Astrocyte of the spinal cord (primary cell): ENCODE results near the gene TDG.
"Not testable (repeated sequence)": the region's sequence is repeated elsewhere in the genome, so short reads cannot be mapped to it uniquely, and the experiment has no call there.

Source experiments
- DNase-seq: peaks from one replicate; pipeline ENCODE4 v3.0.0; 2011; ENCODE audit warnings: low read depth, low spot score
- H3K4me3 ChIP-seq: 2 replicates; pipeline ENCODE4 v1.5.1; 2011; ENCODE audit warnings: low read depth, mild to moderate bottlenecking, low read length, moderate library complexity
- in situ Hi-C: cut with HindIII; loops from 2 replicates; pipeline ENCODE4 v1.10.0; 2017; ENCODE audit warnings: low sequenced_read_pairs
- TF ChIP-seq, protein P1 (sequence below): IDR thresholded peaks from 2 replicates; pipeline ENCODE4 v1.5.1; 2012; ENCODE audit warnings: low read depth, mild to moderate bottlenecking, low read length, inconsistent platforms

TDG gene

DNA sequence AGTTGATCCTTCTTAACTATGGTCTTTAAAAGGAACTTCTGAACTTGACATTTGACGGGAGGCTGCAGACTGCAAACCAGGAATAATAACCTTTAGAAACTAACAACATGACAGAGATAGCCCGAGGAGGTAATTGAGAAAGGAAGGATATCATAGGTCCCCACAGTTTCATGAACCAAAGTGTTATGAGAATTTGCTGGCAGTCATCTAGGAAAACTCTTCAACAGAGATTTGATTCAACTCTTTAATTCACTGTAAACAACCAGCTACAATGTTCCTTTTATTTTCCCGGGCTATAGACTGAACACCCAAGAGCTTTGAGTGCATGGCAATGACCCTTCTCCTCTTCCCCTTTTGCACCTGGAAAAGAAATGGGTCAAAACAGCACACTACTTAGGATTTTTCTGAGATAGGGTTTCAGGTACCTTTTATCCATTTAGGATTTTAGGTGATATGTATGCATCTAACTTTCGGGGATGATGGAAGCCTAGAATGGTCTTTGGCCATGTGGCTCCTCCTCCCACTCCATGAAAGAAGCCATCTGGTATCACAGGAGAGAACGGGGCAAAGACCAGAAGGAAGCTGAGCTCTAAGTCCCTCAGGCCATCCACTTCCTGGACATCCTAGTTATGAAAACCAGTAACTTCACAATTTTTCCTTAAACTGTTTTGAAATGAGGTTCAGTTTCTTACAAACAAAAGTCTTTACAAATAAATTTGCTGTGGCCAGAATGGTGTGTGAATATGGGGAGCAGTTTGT, 61.3 kb downstream of the TDG start:
- H3K4me3 ChIP-seq: no peak overlapping the region
- in situ Hi-C loops: no loop called here
- TF ChIP-seq, protein P1, sequence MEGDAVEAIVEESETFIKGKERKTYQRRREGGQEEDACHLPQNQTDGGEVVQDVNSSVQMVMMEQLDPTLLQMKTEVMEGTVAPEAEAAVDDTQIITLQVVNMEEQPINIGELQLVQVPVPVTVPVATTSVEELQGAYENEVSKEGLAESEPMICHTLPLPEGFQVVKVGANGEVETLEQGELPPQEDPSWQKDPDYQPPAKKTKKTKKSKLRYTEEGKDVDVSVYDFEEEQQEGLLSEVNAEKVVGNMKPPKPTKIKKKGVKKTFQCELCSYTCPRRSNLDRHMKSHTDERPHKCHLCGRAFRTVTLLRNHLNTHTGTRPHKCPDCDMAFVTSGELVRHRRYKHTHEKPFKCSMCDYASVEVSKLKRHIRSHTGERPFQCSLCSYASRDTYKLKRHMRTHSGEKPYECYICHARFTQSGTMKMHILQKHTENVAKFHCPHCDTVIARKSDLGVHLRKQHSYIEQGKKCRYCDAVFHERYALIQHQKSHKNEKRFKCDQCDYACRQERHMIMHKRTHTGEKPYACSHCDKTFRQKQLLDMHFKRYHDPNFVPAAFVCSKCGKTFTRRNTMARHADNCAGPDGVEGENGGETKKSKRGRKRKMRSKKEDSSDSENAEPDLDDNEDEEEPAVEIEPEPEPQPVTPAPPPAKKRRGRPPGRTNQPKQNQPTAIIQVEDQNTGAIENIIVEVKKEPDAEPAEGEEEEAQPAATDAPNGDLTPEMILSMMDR: no peak
- DNase-seq: no peak

DNA sequence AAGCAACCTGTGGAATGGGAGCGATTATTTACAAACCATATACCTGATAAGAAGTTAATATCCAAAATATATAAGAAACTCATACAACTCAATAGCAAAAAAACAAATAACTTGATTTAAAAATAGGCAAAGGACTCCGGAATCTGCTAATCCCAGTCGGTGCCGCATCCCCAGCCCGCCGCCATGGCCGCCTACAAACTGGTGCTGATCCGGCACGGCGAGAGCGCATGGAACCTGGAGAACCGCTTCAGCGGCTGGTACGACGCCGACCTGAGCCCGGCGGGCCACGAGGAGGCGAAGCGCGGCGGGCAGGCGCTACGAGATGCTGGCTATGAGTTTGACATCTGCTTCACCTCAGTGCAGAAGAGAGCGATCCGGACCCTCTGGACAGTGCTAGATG, 64.9 kb downstream of the TDG start:
- in situ Hi-C loops, DNase-seq: not testable (repeated sequence)

DNA sequence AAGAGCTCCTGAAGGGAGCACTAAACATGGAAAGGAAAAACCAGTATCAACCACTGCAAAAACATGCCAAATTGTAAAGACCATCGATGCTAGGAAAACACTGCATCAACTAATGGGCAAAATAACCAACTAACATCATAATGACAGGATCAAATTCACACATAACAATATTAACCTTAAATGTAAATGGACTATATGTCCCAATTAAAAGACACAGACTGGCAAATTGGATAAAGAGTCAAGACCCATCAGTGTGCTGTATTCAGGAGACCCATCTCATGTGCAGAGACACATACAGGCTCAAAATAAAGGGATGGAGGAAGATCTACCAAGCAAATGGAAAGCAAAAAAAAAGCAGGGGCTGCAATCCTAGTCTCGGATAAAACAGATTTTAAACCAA, 70.5 kb downstream of the TDG start:
- in situ Hi-C loops, DNase-seq, H3K4me3 ChIP-seq: not testable (repeated sequence)

More for the DNA sequence above, 64.9 kb downstream of the TDG start:
- not testable (repeated sequence) for H3K4me3 ChIP-seq
